Naive thymus-derived CD4-positive, alpha-beta T cell (primary cell): ENCODE measurements around the gene KRT25. TPM values are rescaled to one million over a fixed set of nuclear protein-coding genes. Genes with fewer than 3 reads are reported as not detected.

Source experiments
- ATAC-seq: fragments of 150-1000 bp; cut with Tn5 transposase; 2 replicates; pipeline ENCODE4 v1.10.0; 2021; ENCODE audit warnings: mild to moderate bottlenecking, moderate library complexity
- CTCF ChIA-PET: fragments of 350-600 bp; sonication (Branson Sonifier 250); formaldehyde crosslinking; loops from one replicate; lab custom pipeline; 2021; ENCODE audit warnings: antibody characterized with exemption; lab: Charles Lee
- POLR2A ChIA-PET: fragments of 350-600 bp; sonication (Branson Sonifier 250); formaldehyde crosslinking; loops from one replicate; lab custom pipeline; 2021; ENCODE audit warnings: antibody characterized with exemption, inconsistent platforms; lab: Charles Lee
- DNase-seq, 9 donors: peaks; one replicate each; pipeline versions ENCODE4 v3.0.0 to v3.0.0-alpha.2; 2020 to 2022; ENCODE audit warnings: mixed read lengths in 1 of 9
- H3K27ac ChIP-seq: one replicate; pipeline ENCODE4 v1.7.0; 2013; ENCODE audit warnings: mild to moderate bottlenecking, low read depth, low read length, moderate library complexity
- H3K27me3 ChIP-seq, 2 donors: one replicate each; pipeline ENCODE4 v1.7.0; 2013; ENCODE audit warnings: low read length in 2 of 2, mild to moderate bottlenecking in 2 of 2, moderate library complexity in 2 of 2; ENCODE audit not compliant: control insufficient read depth in 2 of 2, insufficient read depth in 2 of 2
- H3K36me3 ChIP-seq, 3 experiments: 1 replicate in 2 of 3; 2 replicates in 1 of 3; pipeline ENCODE4 v1.7.0; 2013; ENCODE audit warnings: low read length in 3 of 3, mild to moderate bottlenecking in 3 of 3, moderate library complexity in 1 of 3; ENCODE audit not compliant: insufficient read depth in 3 of 3, control insufficient read depth in 2 of 3
- H3K4me1 ChIP-seq, 2 donors: one replicate each; pipeline ENCODE4 v1.7.0; 2013; ENCODE audit warnings: low read length in 2 of 2, mild to moderate bottlenecking in 2 of 2, moderate library complexity in 1 of 2; ENCODE audit not compliant: control insufficient read depth in 2 of 2, insufficient read depth in 2 of 2
- H3K4me3 ChIP-seq: 2 replicates; pipeline ENCODE4 v1.7.0; 2013; ENCODE audit warnings: mild to moderate bottlenecking, low read length
- H3K9me3 ChIP-seq, 3 experiments: 1 replicate in 2 of 3; 2 replicates in 1 of 3; pipeline ENCODE4 v1.7.0; 2013; ENCODE audit warnings: low read length in 3 of 3; ENCODE audit not compliant: control insufficient read depth in 2 of 3
- H3K27ac Mint-ChIP-seq, 9 donors: one replicate each; pipeline ENCODE4 v1.8.0; 2020 to 2022; ENCODE audit warnings: mixed read lengths in 9 of 9, mild to moderate bottlenecking in 8 of 9, moderate library complexity in 5 of 9, inconsistent platforms in 2 of 9
- H3K27me3 Mint-ChIP-seq, 5 donors: one replicate each; pipeline ENCODE4 v1.8.0; 2021 to 2022; ENCODE audit warnings: mixed read lengths in 5 of 5, mild to moderate bottlenecking in 1 of 5
- H3K36me3 Mint-ChIP-seq, 5 donors: one replicate each; pipeline ENCODE4 v1.8.0; 2020 to 2022; ENCODE audit warnings: mixed read lengths in 5 of 5, mild to moderate bottlenecking in 3 of 5, inconsistent platforms in 1 of 5
- H3K4me1 Mint-ChIP-seq, 7 donors: one replicate each; pipeline ENCODE4 v1.8.0; 2020 to 2022; ENCODE audit warnings: mixed read lengths in 7 of 7, mild to moderate bottlenecking in 3 of 7, inconsistent platforms in 1 of 7
- H3K4me3 Mint-ChIP-seq, 10 donors: one replicate each; pipeline ENCODE4 v1.8.0; 2020 to 2022; ENCODE audit warnings: mild to moderate bottlenecking in 10 of 10, mixed read lengths in 10 of 10, moderate library complexity in 6 of 10, inconsistent platforms in 2 of 10
- H3K9me3 Mint-ChIP-seq, 11 donors: one replicate each; pipeline ENCODE4 v1.8.0; 2020 to 2022; ENCODE audit warnings: mixed read lengths in 11 of 11, mild to moderate bottlenecking in 4 of 11, inconsistent platforms in 1 of 11, moderate library complexity in 1 of 11
- intact Hi-C, 2 donors: fragments of 100-400 bp; cut with micrococcal nuclease; formaldehyde crosslinking; loops; one replicate each; pipeline ENCODE4 v1.15.1; 2023
- polyA plus RNA-seq, 2 donors: library from polyadenylated mRNA; unstranded; fragments of 300-500 nt; fragmentation: Illumina TruSeq; gene quantifications; one replicate each; pipeline ENCODE4 v1.2.3, GENCODE V29; 2021
- total RNA-seq, 6 experiments: library from RNA in 5 of 6; stranded (reverse) in 5 of 6; gene quantifications; 1 replicate in 5 of 6; 2 replicates in 1 of 6; pipeline ENCODE4 v1.2.3 and lab custom pipeline; 2021 to 2026

The KRT25 gene
- total and polyA plus RNA-seq, 7 experiments from 2014 or later: not detected

DNA sequence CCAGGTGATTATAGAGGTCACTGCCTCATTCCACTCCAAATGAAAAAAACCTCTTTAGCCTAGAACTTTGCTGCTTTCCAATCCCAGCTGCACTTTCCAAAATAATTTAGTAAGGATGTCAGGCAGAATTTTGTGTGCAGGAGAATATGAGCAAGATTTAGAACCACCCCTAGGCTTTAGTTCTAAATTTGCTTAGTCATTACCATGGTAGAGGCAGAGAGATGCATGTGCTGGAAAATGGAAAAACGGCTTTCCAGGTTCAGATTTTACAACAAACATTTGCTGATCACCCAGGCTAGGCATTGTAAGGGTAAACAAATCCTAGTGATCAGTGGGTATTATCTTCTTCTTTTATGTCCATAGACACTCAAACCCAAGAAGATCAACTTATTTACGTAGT lies 10.5 kb upstream of the KRT25 start:
- H3K9me3 ChIP-seq: peaks cover 0 to 15% (median 3%) of the 10 kb centered on the region in 3 experiments
- peaks cover 0 to 11% (median 6%) of the 10 kb centered on the region in 5 donors for H3K36me3 Mint-ChIP-seq
- H3K4me1 Mint-ChIP-seq: no peaks in the 10 kb centered on the region
- H3K4me1 ChIP-seq: no peaks in the 10 kb centered on the region
- no peak for ATAC-seq
- intact Hi-C loops: no loop called here
- no peak overlapping the region for H3K4me3 Mint-ChIP-seq
- no peak overlapping the region for H3K4me3 ChIP-seq
- H3K27ac Mint-ChIP-seq: no peak overlapping the region
- DNase-seq: no peak
- ChIA-PET CTCF (interaction anchor here (0.5 kb wide), 1 partner anchor 70 kb away, joined by 3 read pairs; no protein-coding TSS in a partner anchor), POLR2A (no interaction called here)
- H3K36me3 ChIP-seq: no peaks in the 10 kb centered on the region
- no peak overlapping the region for H3K27ac ChIP-seq
- H3K27me3 ChIP-seq: no peaks in the 10 kb centered on the region
- peaks cover 0 to 38% (median 24%) of the 10 kb centered on the region in 11 donors for H3K9me3 Mint-ChIP-seq
- H3K27me3 Mint-ChIP-seq: peaks cover 7 to 33% (median 30%) of the 10 kb centered on the region in 5 donors

DNA sequence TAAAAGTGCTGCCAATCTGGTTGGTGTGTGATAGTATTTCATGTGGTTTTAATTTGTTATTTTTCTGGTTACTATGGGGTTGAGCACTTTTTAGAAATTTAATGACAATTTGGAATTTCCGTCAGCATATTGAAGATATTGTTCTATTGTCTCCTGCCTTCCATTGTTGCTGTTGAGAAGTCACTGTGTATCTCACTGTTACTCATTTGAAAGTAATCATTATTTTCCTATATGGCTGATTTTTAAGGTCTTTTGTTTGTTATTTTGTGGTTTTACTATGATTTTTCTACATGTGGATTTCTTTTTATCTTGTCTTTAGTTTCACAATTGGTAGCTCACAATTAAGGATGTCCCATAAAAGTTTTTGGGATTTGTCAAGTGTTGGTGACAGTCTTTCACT lies 8.6 kb upstream of the KRT25 start:
- H3K27me3 ChIP-seq: no peaks in the 10 kb centered on the region
- ATAC-seq: no peak
- ChIA-PET POLR2A (no interaction called here), CTCF (no interaction called here)
- H3K4me1 ChIP-seq: no peaks in the 10 kb centered on the region
- H3K9me3 Mint-ChIP-seq: peaks cover 0 to 57% (median 39%) of the 10 kb centered on the region in 11 donors
- H3K4me1 Mint-ChIP-seq: no peaks in the 10 kb centered on the region
- H3K4me3 ChIP-seq: no peak overlapping the region
- intact Hi-C loops: no loop called here
- no peak overlapping the region for H3K27ac Mint-ChIP-seq
- H3K9me3 ChIP-seq: peaks cover 0 to 24% (median 8%) of the 10 kb centered on the region in 3 experiments
- DNase-seq: no peak
- H3K36me3 ChIP-seq: no peaks in the 10 kb centered on the region
- H3K27ac ChIP-seq: no peak overlapping the region
- H3K36me3 Mint-ChIP-seq: peaks cover 0 to 18% (median 15%) of the 10 kb centered on the region in 5 donors
- peaks cover 15 to 38% (median 35%) of the 10 kb centered on the region in 5 donors for H3K27me3 Mint-ChIP-seq
- H3K4me3 Mint-ChIP-seq: no peak overlapping the region

DNA sequence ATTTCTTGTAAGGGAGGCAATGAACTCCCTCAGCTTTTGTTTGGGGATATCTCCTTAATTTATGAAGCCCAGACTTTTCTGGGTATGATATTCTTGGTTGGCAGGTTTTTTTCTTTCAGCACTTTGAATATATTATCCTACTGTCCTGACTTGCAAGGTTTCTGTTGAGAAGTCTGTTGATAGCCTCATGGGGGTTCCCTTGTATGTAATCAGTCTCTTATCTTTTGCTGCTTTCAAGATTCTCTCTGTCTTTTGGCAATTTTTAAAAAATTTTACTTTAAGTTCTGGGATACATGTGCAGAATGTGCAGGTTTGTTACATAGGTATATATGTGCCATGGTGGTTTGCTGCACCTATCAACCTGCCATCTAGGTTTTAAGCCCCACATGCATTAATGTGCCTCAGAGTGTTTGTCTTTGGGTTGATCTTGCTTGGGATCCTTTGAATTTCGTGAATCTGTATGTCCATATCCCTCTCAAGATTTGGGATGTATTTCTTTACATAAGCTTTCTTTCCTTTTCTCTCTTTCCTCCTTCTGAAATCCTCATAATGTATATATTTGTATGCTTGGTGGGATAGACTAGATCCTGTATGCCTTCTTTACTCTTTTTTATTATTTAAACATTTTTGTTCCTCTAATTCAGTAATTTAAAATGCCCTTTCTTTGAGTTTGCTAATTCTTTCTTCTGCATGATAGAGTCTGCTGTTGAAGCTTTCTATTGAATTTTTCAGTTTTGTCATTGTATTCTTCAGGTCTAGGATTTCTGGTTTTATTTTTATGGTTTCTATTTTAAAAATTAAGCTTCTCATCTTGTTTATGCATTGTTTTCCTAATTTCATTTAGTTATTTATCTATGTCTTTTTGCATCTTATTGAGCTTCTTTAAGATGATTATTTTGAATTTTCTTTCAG lies 5.2 kb upstream of the KRT25 start:
- peaks cover 0 to 24% (median 8%) of the 10 kb centered on the region in 3 experiments for H3K9me3 ChIP-seq
- CTCF ChIA-PET: no interaction called here

DNA sequence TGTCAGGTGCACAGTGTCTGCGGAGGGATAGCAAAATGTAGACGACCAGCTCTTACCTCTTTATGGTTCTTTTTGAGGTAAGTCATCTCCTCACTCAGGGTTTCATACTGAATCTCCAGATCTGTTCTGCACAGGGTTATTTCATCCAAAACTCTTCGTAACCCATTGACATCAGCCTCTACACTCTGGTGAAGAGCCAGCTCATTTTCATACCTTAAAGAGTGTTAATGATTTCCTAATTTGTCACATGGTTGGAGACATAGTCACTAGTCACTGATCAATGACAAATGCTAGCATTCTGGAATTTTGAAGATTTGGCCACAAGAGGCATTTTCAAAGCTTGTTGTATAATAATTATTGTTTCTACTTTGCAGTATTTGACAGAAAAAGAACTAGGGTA lies 1.3 kb downstream of the KRT25 start:
- H3K4me3 ChIP-seq: no peak overlapping the region
- DNase-seq: no peak
- Mint-ChIP-seq H3K4me3 (no peak overlapping the region), H3K27me3 (peaks cover 27 to 50% (median 36%) of the 10 kb centered on the region in 5 donors), H3K36me3 (peaks cover 0 to 6% (median 0%) of the 10 kb centered on the region in 5 donors), H3K27ac (no peak overlapping the region), H3K9me3 (peaks cover 0 to 15% (median 12%) of the 10 kb centered on the region in 11 donors), H3K4me1 (peaks cover 0 to 2% (median 0%) of the 10 kb centered on the region in 7 donors)
- H3K27ac ChIP-seq: no peak overlapping the region
- H3K36me3 ChIP-seq: no peaks in the 10 kb centered on the region
- H3K4me1 ChIP-seq: no peaks in the 10 kb centered on the region
- CTCF ChIA-PET: no interaction called here
- H3K27me3 ChIP-seq: peaks cover 0 to 5% of the 10 kb centered on the region in 2 donors
- intact Hi-C loops: no loop called here
- POLR2A ChIA-PET: no interaction called here
- no peak for ATAC-seq
- H3K9me3 ChIP-seq: no peaks in the 10 kb centered on the region

More for the DNA sequence above, 5.2 kb upstream of the KRT25 start:
- Histone ChIP-seq H3K27ac (no peak overlapping the region), H3K4me3 (no peak overlapping the region), H3K36me3 (no peaks in the 10 kb centered on the region), H3K27me3 (no peaks in the 10 kb centered on the region), H3K4me1 (no peaks in the 10 kb centered on the region)
- Mint-ChIP-seq H3K4me1 (no peaks in the 10 kb centered on the region), H3K36me3 (peaks cover 0 to 22% (median 15%) of the 10 kb centered on the region in 5 donors), H3K27me3 (peaks cover 21 to 53% (median 40%) of the 10 kb centered on the region in 5 donors), H3K9me3 (peaks cover 0 to 69% (median 44%) of the 10 kb centered on the region in 11 donors), H3K27ac (no peak overlapping the region), H3K4me3 (no peak overlapping the region)
- no peak for ATAC-seq
- intact Hi-C loops: no loop called here
- DNase-seq: no peak
- POLR2A ChIA-PET: no interaction called here

DNA sequence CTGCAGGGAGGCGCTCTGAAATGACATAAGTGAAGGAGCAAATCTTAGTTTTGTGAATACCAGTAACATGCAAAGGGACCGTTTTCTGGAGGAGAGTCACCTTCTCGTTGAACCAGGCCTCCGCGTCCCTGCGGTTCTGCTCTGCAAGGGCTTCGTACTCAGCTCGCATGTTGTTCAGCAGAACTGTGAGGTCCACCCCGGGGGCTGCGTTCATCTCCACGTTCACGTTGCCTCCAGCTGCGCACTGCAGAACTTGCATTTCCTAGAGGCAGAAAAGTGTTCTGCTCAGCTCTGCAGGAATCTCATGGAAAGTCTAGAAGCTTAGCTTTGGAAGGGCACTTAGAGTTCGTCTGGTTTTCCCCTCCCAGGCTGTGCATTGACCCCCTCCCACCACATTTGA lies 4.1 kb downstream of the KRT25 start:
- Histone ChIP-seq H3K4me3 (no peak overlapping the region), H3K27me3 (peaks cover 0 to 5% of the 10 kb centered on the region in 2 donors), H3K27ac (no peak overlapping the region), H3K36me3 (no peaks in the 10 kb centered on the region), H3K4me1 (no peaks in the 10 kb centered on the region), H3K9me3 (no peaks in the 10 kb centered on the region)
- Mint-ChIP-seq H3K27ac (no peak overlapping the region), H3K4me1 (peaks cover 0 to 2% (median 0%) of the 10 kb centered on the region in 7 donors), H3K36me3 (peaks cover 0 to 3% (median 0%) of the 10 kb centered on the region in 5 donors), H3K4me3 (no peak overlapping the region), H3K27me3 (peaks cover 29 to 46% (median 34%) of the 10 kb centered on the region in 5 donors), H3K9me3 (peaks cover 0 to 6% (median 0%) of the 10 kb centered on the region in 11 donors)
- no peak for ATAC-seq
- CTCF ChIA-PET: no interaction called here
- intact Hi-C loops: no loop called here
- POLR2A ChIA-PET: no interaction called here
- no peak for DNase-seq

DNA sequence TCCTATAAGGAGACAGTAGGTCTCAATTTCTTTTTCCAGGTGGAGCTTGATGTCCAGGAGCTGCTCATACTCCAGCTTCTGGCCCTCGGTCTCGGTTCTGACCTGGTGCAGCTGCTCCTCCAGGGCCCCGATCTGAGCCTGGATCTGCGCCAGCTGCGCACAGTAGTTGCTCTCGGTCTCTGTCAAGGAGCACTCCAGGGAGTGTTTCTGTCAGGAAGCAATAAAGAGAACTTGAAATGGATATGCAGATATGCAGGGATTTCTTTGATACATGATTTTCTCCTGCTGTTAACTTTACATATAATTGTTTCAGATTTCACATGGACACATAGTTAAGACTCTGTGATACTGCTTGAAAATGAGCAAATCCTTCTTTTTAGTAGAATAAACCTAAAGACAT lies 4.7 kb downstream of the KRT25 start:
- H3K36me3 Mint-ChIP-seq: peaks cover 0 to 3% (median 0%) of the 10 kb centered on the region in 5 donors
- ATAC-seq: no peak
- ChIA-PET POLR2A (no interaction called here), CTCF (no interaction called here)
- no peak for DNase-seq
- Histone ChIP-seq H3K4me1 (no peaks in the 10 kb centered on the region), H3K36me3 (no peaks in the 10 kb centered on the region), H3K9me3 (no peaks in the 10 kb centered on the region), H3K4me3 (no peak overlapping the region), H3K27me3 (peaks cover 0 to 5% of the 10 kb centered on the region in 2 donors), H3K27ac (no peak overlapping the region)
- no peak overlapping the region for H3K27ac Mint-ChIP-seq
- intact Hi-C loops: no loop called here
- peaks cover 33 to 53% (median 35%) of the 10 kb centered on the region in 5 donors for H3K27me3 Mint-ChIP-seq
- peaks cover 0 to 6% (median 0%) of the 10 kb centered on the region in 11 donors for H3K9me3 Mint-ChIP-seq
- peaks cover 0 to 2% (median 0%) of the 10 kb centered on the region in 7 donors for H3K4me1 Mint-ChIP-seq
- H3K4me3 Mint-ChIP-seq: no peak overlapping the region
